Ishikawa (cell line): Measurements from ENCODE around the gene C1orf105.

Experiments used
- MAX ChIP-seq: IDR thresholded peaks from 2 replicates; pipeline ENCODE4 v1.6.1; 2012
- NFIC ChIP-seq: IDR thresholded peaks from 2 replicates; pipeline ENCODE4 v1.6.1; 2012
- REST ChIP-seq: IDR thresholded peaks from 2 replicates; pipeline ENCODE4 v1.6.1; 2012; ENCODE audit warnings: low read depth, mild to moderate bottlenecking
- YY1 ChIP-seq: IDR thresholded peaks from 2 replicates; pipeline ENCODE4 v1.6.1; 2012; ENCODE audit warnings: low read depth

GRCh38 chr1:172471666-172472065, 51.2 kb downstream of the C1orf105 start:
- TF ChIP-seq YY1 = no peak
- TF ChIP-seq MAX = no peak
- TF ChIP-seq REST = no peak
- no peak for TF ChIP-seq NFIC
